Rectal smooth muscle tissue (tissue), 1 donor: Measurements from ENCODE around the gene DNAH5.

ENCODE experiments used
- H3K27ac ChIP-seq: one replicate; pipeline ENCODE4 v1.7.0; 2013; ENCODE audit warnings: low read depth, low read length, inconsistent platforms
- H3K27me3 ChIP-seq: one replicate; pipeline ENCODE4 v1.7.0; 2013; ENCODE audit warnings: low read length; ENCODE audit not compliant: control insufficient read depth, insufficient read depth
- H3K36me3 ChIP-seq: one replicate; pipeline ENCODE4 v1.7.0; 2013; ENCODE audit warnings: low read length; ENCODE audit not compliant: control insufficient read depth, insufficient read depth
- H3K4me1 ChIP-seq: one replicate; pipeline ENCODE4 v1.7.0; 2013; ENCODE audit warnings: low read length; ENCODE audit not compliant: control insufficient read depth, insufficient read depth
- H3K4me3 ChIP-seq: one replicate; pipeline ENCODE4 v1.7.0; 2013; ENCODE audit warnings: low read length
- H3K9ac ChIP-seq: one replicate; pipeline ENCODE4 v1.7.0; 2013; ENCODE audit warnings: low read length

DNAH5 gene

GRCh38 chr5:13898569-13898968 lies 45.9 kb downstream of the DNAH5 start:
- no peak overlapping the region for H3K4me3 ChIP-seq
- H3K4me1 ChIP-seq: no peaks in the 10 kb centered on the region
- no peaks in the 10 kb centered on the region for H3K36me3 ChIP-seq
- no peak overlapping the region for H3K9ac ChIP-seq
- no peak overlapping the region for H3K27ac ChIP-seq
- H3K27me3 ChIP-seq: no peaks in the 10 kb centered on the region

DNA sequence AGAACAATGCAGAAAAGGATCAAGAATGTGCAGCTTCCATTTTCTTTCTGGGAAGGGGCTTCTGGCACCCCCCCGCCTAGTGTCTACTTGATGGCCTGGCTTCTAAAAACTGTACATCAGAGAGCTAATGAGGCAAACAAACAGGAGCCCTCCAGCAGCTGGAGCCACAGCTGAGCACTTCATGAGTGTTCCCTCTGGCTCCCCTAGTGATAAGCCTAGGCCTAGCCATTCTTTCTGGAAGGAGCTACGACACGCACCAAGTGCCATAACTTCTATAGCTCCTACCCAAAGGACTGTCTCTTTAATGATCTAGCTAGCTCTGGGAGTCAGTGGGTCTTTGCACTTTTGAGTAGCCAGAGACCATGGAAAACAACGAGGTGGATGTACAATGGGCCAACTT lies 66.1 kb downstream of the DNAH5 start:
- Histone ChIP-seq H3K27me3 (no peaks in the 10 kb centered on the region), H3K4me3 (no peak overlapping the region), H3K36me3 (no peaks in the 10 kb centered on the region), H3K4me1 (no peaks in the 10 kb centered on the region), H3K9ac (no peak overlapping the region), H3K27ac (no peak overlapping the region)

GRCh38 chr5:13866792-13867191 lies 77.7 kb downstream of the DNAH5 start:
- H3K4me1 ChIP-seq: no peaks in the 10 kb centered on the region
- no peaks in the 10 kb centered on the region for H3K27me3 ChIP-seq
- no peak overlapping the region for H3K27ac ChIP-seq
- no peak overlapping the region for H3K9ac ChIP-seq
- H3K36me3 ChIP-seq: no peaks in the 10 kb centered on the region
- H3K4me3 ChIP-seq: no peak overlapping the region

DNA sequence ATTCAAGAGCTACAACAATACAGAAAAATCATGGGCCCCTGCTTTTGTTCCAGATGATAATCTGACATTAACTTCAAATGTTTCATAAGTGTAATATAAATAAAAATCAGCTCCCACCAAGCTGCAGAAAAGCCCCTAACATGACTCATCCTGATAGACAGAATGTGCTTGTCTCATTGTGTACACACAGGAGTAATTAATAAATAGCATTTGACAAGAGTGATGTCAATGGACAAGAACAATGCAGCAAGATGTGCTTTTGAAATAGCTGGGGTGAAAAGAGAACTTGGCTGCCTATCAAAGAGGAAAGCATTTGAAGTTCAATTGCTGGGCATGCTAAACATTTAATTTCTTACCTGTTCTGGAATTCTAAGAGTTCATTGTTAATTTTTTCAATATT lies 79.2 kb downstream of the DNAH5 start:
- Histone ChIP-seq H3K4me1 (no peaks in the 10 kb centered on the region), H3K27me3 (no peaks in the 10 kb centered on the region), H3K4me3 (no peak overlapping the region), H3K27ac (no peak overlapping the region), H3K36me3 (no peaks in the 10 kb centered on the region), H3K9ac (no peak overlapping the region)

- H3K27ac ChIP-seq: no peak overlapping the region
- H3K27me3 ChIP-seq: no peaks in the 10 kb centered on the region
These were observed 84.3 kb downstream of the DNAH5 start for GRCh38 chr5:13860146-13860545.

GRCh38 chr5:13859270-13860065 lies 85.0 kb downstream of the DNAH5 start:
- no peak overlapping the region for H3K9ac ChIP-seq
- no peak overlapping the region for H3K4me3 ChIP-seq
- H3K4me1 ChIP-seq: no peaks in the 10 kb centered on the region
- no peaks in the 10 kb centered on the region for H3K36me3 ChIP-seq
- H3K27ac ChIP-seq: no peak overlapping the region
- H3K27me3 ChIP-seq: no peaks in the 10 kb centered on the region

More at GRCh38 chr5:13860146-13860545, 84.3 kb downstream of the DNAH5 start:
- Histone ChIP-seq H3K4me1 (no peaks in the 10 kb centered on the region), H3K36me3 (no peaks in the 10 kb centered on the region), H3K9ac (no peak overlapping the region), H3K4me3 (no peak overlapping the region)

GRCh38 chr5:13843175-13843846 lies 101.2 kb downstream of the DNAH5 start:
- H3K27ac ChIP-seq: no peak overlapping the region
- H3K27me3 ChIP-seq: no peaks in the 10 kb centered on the region
- no peaks in the 10 kb centered on the region for H3K4me1 ChIP-seq

GRCh38 chr5:13833440-13833839 lies 111.0 kb downstream of the DNAH5 start:
- H3K36me3 ChIP-seq: no peaks in the 10 kb centered on the region
- no peak overlapping the region for H3K4me3 ChIP-seq
- H3K9ac ChIP-seq: no peak overlapping the region
- no peak overlapping the region for H3K27ac ChIP-seq
- H3K27me3 ChIP-seq: no peaks in the 10 kb centered on the region
- H3K4me1 ChIP-seq: no peaks in the 10 kb centered on the region

More at GRCh38 chr5:13843175-13843846, 101.2 kb downstream of the DNAH5 start:
- H3K4me3 ChIP-seq: no peak overlapping the region
- no peaks in the 10 kb centered on the region for H3K36me3 ChIP-seq
- H3K9ac ChIP-seq: no peak overlapping the region

DNA sequence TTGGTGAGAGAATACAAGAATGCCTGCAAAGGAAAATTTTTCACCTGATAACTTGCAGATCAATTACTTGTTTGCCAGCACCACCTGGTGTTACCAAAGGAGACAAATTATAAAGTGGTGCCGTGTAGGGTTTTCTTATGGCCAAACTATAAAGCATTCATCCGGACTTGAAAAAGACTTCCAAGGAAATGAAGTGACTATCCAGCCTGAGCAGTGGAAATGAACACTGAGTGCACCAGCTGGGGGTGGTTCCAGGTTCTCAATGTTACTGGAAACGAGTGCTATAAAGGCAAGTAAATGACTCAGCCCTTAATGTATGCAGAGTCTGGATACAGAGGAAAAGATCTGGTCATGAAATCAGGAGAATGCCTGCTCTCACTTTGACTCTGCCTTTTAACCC lies 113.1 kb downstream of the DNAH5 start:
- H3K36me3 ChIP-seq: no peaks in the 10 kb centered on the region
- no peak overlapping the region for H3K4me3 ChIP-seq
- H3K27ac ChIP-seq: no peak overlapping the region
- H3K27me3 ChIP-seq: no peaks in the 10 kb centered on the region
- no peak overlapping the region for H3K9ac ChIP-seq
- H3K4me1 ChIP-seq: no peaks in the 10 kb centered on the region

- H3K36me3 ChIP-seq: no peaks in the 10 kb centered on the region
- no peak overlapping the region for H3K4me3 ChIP-seq
- H3K9ac ChIP-seq: no peak overlapping the region
- H3K27me3 ChIP-seq: no peaks in the 10 kb centered on the region
- H3K27ac ChIP-seq: no peak overlapping the region
- H3K4me1 ChIP-seq: no peaks in the 10 kb centered on the region
These were observed 114.0 kb downstream of the DNAH5 start for GRCh38 chr5:13830536-13830935.

DNA sequence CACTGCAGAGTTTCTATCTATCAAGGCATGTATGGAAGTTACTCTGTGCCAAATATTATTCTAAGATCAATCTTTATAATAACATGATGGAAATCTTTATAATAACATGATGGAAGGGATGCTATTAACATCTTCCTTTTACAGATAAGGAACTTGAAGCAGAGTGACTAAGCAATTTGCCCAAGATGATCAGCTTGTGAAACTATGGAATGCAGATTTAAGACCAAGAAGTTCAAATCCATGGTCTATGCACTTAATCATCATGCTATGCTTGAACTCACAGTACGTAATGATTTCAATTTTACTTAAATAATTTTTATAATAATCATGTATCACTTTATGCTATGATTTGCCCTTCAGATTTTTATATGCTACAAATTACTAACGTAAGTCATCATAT lies 123.1 kb downstream of the DNAH5 start:
- H3K9ac ChIP-seq: no peak overlapping the region
- H3K36me3 ChIP-seq: no peaks in the 10 kb centered on the region
- H3K4me3 ChIP-seq: no peak overlapping the region
- H3K4me1 ChIP-seq: no peaks in the 10 kb centered on the region
- H3K27ac ChIP-seq: no peak overlapping the region
- H3K27me3 ChIP-seq: no peaks in the 10 kb centered on the region

DNA sequence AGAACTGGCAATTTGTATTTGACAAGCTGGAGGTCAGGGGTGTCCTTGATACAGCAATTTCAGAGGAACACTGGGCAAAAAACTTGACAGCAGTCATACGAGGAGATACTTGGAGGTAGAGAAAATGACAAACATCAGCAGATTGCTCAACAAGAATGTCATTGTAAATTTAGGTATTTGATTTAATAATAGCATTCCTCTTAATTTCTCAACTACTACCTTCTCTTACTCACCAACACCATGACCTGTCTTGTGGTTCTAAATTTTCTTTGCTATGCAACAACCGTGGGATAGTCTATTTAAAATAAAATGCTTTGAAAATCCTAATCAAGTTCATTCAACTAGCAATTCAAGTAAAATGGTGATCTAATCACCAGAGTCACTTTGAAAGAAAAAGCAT lies 128.4 kb downstream of the DNAH5 start:
- no peak overlapping the region for H3K27ac ChIP-seq
- no peaks in the 10 kb centered on the region for H3K36me3 ChIP-seq
- H3K4me1 ChIP-seq: no peaks in the 10 kb centered on the region
- no peak overlapping the region for H3K4me3 ChIP-seq
- H3K27me3 ChIP-seq: no peaks in the 10 kb centered on the region
- no peak overlapping the region for H3K9ac ChIP-seq

GRCh38 chr5:13814301-13814700 lies 130.2 kb downstream of the DNAH5 start:
- H3K27ac ChIP-seq: no peak overlapping the region
- no peaks in the 10 kb centered on the region for H3K27me3 ChIP-seq
- H3K4me1 ChIP-seq: no peaks in the 10 kb centered on the region
- H3K9ac ChIP-seq: no peak overlapping the region
- H3K36me3 ChIP-seq: no peaks in the 10 kb centered on the region
- no peak overlapping the region for H3K4me3 ChIP-seq
